Bladder microvascular endothelial cell (primary cell): Measurements from ENCODE around the gene PABPC3. TPM values are rescaled to one million over a fixed set of nuclear protein-coding genes. Genes with fewer than 3 reads are reported as not detected.

Source experiments
- total RNA-seq: library from RNA; depleted of rRNA; stranded (reverse); fragments of >200 nt; gene quantifications from 2 replicates; pipeline ENCODE4 v1.2.3, GENCODE V29; 2014

PABPC3 gene
- under 0.01 and 0.13 TPM in 2 replicates for total RNA-seq

DNA sequence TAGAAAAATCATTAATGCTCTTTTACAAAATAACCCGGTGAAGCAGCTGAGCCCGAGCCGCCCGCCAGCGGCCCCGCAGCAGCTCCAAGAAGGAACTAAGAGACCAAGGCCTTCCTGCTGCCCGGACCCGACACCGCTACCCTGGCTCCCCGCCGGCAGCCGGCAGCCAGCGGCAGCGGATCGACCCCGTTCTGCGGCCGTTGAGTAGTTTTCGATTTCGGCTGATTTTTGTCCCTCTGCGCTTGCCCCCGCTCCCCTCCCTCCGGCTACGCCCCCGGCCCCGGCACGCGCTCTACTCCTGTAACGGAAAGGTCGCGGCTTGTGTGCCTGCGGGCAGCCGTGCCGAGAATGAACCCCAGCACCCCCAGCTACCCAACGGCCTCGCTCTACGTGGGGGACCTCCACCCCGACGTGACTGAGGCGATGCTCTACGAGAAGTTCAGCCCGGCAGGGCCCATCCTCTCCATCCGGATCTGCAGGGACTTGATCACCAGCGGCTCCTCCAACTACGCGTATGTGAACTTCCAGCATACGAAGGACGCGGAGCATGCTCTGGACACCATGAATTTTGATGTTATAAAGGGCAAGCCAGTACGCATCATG, at the start of gene PABPC3:
Gene PABPC3, plus strand, starts transcription at position 286 of the 603 bp plus-strand sequence. Its CDS starts 63 bp downstream, at position 349.

Other genes with a start within 250 kb of the PABPC3 start
- not detected in 2 replicates for gene AMER2, start 76.2 kb downstream of the PABPC3 start, total RNA-seq
- gene MTMR6, start 191.4 kb downstream of the PABPC3 start, total RNA-seq: 14.1 and 22.0 TPM in 2 replicates
- 32.9 and 51.0 TPM in 2 replicates for gene NUP58, start 205.5 kb downstream of the PABPC3 start, total RNA-seq